Bladder microvascular endothelial cell (primary cell): ENCODE results near the gene FERMT3. TPM values are rescaled to one million over a fixed set of nuclear protein-coding genes. Genes with fewer than 3 reads are reported as not detected.

Experiments
- total RNA-seq: library from RNA; depleted of rRNA; stranded (reverse); fragments of >200 nt; gene quantifications from 2 replicates; pipeline ENCODE4 v1.2.3, GENCODE V29; 2014

The FERMT3 gene
- 2.8 and 6.4 TPM in 2 replicates for total RNA-seq

DNA sequence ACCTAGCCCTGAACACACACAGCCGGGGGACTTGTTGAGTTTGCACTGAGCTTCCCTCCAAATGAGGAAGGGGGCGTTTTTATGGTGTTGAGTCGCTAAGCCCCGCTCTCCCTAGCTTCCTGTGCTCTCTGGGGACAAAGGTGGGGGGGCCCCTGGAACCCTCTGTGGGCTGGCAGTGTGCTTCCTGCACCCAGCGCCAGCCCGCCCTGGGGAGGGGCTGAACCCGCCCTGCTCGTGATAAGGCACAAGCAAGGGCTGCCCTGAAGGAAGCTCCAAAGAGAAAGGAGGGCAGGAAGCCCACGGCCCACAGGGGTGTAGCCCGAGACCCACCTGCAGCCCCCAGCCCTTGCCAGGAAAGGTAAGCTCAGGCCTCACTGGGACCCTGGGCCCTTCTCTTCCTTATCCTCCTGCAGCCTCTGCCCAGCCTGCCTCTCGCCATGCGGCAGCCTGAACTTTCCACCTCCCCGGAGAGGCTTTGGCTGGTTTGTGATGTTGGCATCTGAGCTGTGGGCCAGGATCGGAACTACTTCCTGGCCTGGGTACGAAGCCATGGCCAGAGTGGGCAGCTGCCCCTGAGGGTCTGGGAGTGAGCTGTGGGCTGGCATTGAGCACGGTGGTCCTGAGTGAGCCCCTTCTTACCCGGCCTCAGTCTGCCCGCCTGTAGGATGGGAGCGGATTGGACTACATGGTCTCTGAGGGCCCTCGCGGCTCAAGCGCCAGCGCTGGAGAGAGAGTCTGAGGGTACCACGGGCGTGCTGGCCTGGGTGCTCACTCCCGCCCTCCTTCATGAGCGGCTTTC lies at the start of gene FERMT3:
FERMT3 (plus strand) TSS at position 265 of the 799 bp plus-strand sequence. CDS start 644 bp downstream, outside the sequence.

DNA sequence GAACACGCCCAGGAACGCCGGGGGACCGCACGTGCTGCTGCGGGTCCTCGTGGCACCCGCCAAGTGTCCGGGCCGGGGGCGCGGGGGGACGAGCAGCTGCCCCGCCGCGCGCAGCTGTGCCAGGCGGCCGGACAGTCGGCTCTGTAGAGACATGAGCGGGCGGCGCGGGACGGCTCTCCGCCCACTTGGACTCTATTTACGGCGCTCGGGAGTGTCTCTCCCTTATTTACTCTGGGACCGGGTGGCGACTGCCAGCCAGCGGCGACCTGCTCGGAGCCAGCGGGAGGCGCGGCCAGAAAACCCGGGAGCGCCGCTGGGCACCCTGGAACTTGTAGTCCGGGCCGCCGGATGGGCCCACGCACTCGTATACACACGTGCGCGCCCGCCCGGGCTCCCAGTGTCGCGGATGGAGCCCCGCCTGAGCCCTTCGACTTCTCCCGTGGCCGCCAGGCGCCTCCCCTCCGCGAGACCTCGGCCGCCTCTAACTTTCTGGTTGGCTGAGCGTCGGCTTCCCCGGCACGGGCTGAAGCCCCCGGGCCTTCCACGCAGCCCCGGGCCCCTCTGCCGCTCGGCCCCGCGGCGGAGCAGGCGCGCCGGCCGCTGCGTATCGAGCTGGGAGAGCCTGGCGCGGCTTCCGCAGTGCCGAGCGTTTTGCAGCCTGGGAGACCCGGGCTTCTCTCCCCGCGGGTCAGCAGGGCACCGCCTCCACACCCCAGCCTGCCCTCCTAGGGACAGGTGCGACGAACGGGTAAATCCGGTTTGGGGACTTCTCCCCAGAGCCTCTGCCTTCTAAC lies 40.5 kb upstream of the FERMT3 start, which contains the start of gene MACROD1:
MACROD1 (minus strand) TSS at position 272 of the 794 bp plus-strand sequence; CDS start at position 153, 119 bp downstream.

DNA sequence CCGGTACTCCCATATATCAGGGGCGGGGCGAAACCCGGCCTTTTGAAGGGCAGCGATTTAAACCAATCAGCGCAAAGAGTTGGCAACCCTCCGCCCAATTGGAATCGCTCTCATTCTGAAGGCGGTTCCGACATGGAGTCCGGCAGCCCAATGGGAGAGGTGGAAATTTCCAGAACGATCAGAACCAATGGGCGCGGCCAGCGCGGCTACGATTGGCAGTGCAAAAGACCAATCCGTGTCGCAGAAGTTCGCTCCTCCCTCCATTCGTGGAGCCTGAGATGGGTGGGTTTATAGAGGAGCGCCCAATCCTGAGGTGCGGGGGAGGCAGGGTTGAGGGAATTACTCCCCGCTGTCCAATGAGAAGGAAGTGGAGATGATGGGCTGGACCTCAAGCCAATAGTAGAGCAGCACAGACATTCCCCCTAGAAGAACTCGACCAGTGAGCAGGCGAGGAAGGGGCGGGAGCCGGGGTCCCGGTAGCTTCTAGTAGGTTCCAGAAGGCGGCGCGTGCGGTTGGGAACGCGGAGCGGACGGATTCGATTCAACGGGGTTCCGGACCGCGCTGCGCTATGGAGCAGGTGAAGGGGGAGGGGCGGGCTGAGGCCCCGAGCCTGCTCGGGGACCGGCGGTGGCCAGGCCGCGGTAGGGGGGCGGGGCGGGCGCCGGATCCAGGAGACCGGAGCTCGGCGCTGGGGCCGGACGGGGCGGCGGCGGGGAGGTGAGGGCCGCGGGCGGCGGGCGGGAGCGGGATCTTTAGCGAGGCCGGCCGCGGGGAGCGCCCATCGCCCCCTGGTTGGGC lies 20.6 kb upstream of the FERMT3 start, which contains the start of gene STIP1:
STIP1 (plus strand) TSS at position 479 of the 799 bp plus-strand sequence; CDS start at position 570, 91 bp downstream.

DNA sequence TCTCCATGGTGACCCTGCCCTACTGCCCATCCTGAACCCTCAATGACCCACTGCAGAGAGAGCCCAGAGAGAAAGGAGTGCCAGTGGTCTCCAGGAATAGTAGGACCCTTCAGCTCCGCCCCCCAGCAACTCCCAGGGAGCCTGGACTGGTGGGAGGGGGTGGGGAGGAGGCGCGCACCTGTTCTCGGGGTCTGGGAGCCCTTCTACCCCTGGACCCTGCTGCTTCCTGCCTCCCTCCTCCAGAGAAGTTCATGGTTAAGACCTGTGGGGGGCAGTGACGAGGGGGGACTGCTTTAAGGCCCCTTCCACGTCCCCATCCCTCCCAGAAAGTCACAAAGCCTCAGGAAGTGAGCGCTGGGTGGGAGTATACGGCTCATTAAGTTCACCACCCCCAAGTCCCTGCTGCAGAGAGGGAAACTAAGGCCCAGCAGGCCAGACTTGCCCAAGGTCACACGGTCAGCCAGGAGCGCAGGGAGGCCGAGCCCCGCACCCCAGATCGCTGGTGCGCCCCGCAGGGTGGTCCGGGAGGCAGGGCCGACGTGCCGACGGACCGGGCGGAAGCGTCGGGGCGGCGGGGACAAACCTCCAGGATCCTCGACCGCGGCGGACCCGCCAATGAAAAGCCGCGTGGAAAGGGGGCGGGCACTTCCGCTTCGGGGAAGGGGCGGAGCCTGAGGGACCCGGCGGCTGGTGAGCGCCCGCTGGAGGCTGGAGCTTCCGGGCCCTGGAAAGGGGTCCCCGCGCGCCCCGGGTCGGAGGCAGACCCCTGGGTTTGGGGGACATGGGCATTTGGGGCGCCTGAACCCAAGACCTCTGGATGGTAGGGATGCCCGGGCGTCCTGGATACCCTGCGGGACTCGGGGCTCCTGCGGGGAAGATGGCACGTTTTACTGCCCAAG lies 19.3 kb downstream of the FERMT3 start, which contains the start of the genes NUDT22 and TRPT1:
NUDT22 (plus strand) TSS at position 667 of the 899 bp plus-strand sequence. CDS start 379 bp downstream, outside the sequence.
TRPT1 (minus strand) TSS at position 579 of the 899 bp plus-strand sequence; CDS start at position 253, 326 bp downstream.

DNA sequence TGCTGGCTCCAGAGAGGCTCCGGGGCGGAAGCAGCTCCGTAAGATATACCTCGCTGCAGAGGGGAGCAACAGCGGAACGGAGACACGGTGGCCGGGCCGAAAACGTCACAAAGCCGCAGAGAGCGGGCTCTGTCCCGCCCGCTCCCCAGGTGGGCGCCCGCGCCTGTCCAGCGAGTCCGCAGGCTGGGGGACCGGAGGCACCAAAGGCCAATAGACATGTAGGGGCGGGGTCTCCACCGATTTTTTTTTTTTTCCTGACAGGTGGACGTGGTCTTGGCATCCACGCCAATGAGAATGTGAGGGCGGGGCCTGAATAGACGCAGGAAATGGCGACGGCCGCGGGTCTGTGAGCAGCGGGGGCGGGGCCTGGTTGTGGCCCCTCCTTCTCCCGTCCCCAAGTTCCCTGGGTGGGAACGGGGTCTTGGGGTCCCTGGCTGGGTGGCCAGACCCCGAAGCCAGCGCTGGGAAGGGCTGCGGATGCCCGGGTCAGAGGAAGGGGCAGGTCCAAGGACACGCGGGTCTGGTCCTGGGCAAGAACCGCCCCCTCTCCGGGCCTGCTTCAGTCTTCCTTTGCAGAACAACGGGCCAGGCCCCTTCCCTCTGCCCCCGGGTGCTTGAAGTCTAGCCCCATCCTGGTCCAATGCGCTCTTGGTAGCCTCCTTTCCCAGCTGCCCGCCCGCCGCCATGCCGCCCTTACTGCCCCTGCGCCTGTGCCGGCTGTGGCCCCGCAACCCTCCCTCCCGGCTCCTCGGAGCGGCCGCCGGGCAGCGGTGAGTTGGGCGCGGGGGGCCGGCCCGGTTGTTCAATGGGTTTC lies 23.9 kb downstream of the FERMT3 start, which contains the start of gene DNAJC4:
DNAJC4 (plus strand) TSS at position 378 of the 814 bp plus-strand sequence; CDS start at position 685, 307 bp downstream.

DNA sequence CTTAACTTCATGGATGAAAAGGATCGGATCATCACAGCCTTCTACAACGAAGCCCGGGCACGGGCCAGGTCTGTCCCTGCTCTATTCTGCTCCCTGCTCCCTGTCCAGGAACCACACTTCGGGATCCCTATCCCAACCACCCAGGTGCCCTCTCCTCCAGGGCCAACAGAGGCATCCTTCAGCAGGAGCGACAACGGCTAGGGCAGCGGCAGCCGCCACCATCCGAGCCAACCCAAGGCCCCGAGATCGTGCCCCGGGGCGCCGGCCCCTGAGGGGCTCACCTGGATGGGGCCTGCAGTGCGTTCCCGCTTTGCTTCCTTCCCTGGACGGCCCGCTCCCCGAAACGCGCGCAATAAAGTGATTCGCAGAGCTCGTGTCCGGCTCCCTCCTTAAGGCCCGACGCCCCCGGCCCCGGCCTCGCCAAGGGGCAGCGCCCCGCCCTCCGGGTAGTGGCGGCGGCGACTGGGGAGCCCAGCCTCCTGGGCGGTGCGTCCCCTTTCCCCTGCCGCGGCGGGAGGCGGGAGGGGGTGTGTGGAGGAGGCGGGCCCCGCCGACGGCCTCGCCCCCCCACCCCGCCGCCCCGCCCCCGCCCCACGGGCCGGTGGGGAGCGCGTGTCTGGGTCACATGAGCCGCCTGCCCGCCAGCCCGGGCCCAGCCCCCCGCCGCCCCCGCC lies 27.5 kb downstream of the FERMT3 start, which contains the start of gene VEGFB:
VEGFB (plus strand) TSS at position 672 of the 674 bp plus-strand sequence. CDS start 250 bp downstream, outside the sequence.

DNA sequence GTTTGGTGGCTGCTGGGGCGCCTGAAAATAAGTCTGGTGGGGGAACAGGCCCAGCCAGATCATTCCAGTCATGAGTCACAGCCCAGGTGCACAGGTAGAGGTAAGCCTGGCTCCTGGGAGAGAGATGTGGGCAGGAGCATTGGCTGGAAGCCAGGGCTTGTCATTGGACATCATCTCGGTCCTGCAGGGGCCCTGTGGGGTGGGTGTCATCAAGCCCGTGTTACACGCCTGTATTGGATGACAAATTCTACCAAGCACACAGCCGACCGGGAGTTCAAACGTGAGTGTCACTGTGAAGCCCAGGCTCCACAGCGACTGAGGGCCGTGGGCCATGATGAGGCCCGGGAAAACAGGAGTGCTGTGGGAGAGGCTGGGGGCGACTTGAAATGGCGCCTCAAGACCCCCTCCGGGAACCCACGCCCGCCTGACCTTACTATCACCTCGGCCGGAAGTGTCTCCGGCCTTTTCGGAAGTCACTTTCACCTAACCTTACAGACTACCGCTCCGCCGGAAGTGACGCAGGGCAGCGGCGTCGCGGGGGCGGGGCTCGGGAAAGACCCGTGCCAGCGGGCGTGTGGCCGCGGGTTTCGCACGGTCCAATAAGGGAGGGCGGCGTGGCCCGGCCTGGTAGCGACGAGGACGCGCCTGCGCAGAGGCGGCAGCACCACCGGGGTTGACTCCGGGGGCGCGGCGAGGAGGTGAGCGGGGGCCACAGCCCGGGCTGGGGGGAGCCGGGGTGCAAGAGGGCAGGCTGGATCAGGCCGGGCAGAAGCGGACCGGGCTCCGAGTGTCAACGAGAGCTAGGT lies 34.1 kb downstream of the FERMT3 start, which contains the start of gene FKBP2:
FKBP2 (plus strand) TSS at position 661 of the 806 bp plus-strand sequence. CDS start 1,293 bp downstream, outside the sequence.

DNA sequence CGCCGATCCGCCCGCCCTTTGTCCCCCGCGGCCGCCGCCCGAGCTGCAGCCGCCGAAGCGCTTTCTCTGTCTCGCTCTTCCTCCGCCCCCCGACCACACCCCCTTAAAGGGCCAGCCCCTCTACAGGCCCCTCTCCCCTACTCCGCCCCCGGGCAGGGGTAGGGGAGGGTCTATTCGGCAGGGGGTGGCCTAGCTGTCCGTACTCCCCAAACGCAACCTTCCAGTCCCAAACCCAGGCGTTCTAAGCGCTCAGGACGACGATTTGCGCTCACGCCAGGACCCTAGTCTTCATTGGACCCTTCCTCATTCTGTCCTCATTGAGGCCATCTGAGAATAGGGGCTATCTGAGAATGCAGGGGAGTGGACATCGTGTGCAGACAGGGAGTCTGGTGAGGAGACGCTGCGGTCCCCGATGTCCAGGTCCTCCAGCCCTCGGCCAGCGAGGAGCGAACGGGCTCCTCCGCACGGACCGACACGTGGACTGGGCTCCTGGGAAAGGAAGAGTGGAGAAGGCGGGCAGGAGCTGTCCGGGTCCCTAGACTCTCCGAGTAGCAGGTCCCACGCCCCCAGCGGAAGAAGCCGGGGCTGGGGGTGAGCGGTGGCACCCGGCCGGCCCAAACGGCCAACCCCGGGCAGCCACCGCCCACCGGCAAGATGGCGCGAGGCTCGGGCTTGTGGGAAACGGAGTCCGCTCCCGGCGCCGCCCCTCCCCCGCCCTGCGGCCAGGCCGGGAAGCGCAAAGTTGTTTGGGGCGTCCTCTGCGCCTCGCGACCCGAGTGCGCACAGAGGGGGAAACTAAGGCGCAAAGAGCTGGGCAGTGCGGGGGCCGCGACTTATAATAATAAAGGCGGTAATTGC lies 40.6 kb downstream of the FERMT3 start, which contains the start of gene PPP1R14B:
PPP1R14B (minus strand) TSS at position 73 of the 858 bp plus-strand sequence. CDS start 270 bp downstream, outside the sequence.

DNA sequence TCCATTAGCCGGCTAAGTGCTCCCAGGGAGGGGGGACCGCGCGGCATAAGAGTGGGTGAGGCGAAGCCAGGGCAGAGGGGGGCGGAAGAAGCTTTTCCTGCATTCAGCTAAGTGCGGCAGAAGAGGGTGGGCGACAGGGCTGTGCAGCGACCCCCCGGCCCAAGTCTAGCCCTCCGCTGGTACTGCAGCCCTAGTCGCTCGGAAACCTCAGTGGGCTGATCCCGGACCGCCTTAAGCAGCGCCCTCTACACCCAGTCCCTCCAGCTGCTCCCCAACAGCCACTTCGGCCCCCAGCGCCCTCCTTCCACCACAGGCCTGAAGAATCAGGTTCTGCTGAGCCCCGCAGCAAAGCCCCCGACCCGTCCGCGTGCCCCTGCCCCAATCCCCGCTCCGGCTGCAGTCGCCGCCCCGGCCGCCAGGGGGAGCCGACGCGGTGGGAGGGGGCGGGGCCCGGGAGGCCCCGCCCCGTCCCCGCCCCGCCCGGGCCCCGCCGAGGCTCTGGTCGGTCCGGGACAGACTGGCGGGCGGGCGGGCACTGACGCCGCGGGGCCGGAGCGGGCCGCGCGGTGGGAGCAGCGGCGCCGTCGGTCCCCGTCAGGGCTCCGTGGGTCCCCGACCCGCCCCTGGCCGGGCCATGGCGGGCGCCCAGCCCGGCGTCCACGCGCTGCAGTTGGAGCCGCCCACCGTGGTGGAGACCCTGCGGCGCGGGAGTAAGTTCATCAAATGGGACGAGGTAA lies 44.7 kb downstream of the FERMT3 start, which contains the start of gene PLCB3:
PLCB3 (plus strand) TSS at position 515 of the 737 bp plus-strand sequence; CDS start at position 635, 120 bp downstream.

Other genes starting within 250 kb of the FERMT3 start
- gene COX8A, start 232.1 kb upstream of the FERMT3 start, total RNA-seq: 202 and 382 TPM in 2 replicates
- gene OTUB1, start 220.3 kb upstream of the FERMT3 start, total RNA-seq: 46.6 and 50.3 TPM in 2 replicates
- not detected in 2 replicates for gene FLRT1, start 170.8 kb upstream of the FERMT3 start, total RNA-seq
- gene MACROD1, start 40.6 kb upstream of the FERMT3 start, total RNA-seq: 18.3 and 34.4 TPM in 2 replicates
- 135 and 189 TPM in 2 replicates for gene STIP1, start 20.6 kb upstream of the FERMT3 start, total RNA-seq
- 18.3 and 24.8 TPM in 2 replicates for gene TRPT1, start 19.5 kb downstream of the FERMT3 start, total RNA-seq
- 26.7 and 30.4 TPM in 2 replicates for gene NUDT22, start 19.6 kb downstream of the FERMT3 start, total RNA-seq
- 9.9 and 12.9 TPM in 2 replicates for gene DNAJC4, start 23.8 kb downstream of the FERMT3 start, total RNA-seq
- gene VEGFB, start 27.9 kb downstream of the FERMT3 start, total RNA-seq: 18.5 and 20.9 TPM in 2 replicates
- 53.8 and 53.9 TPM in 2 replicates for gene FKBP2, start 34.4 kb downstream of the FERMT3 start, total RNA-seq
- gene PPP1R14B, start 40.2 kb downstream of the FERMT3 start, total RNA-seq: 207 and 216 TPM in 2 replicates
- 31.7 and 45.7 TPM in 2 replicates for gene PLCB3, start 44.8 kb downstream of the FERMT3 start, total RNA-seq
- gene BAD, start 77.9 kb downstream of the FERMT3 start, total RNA-seq: 39.1 and 60.1 TPM in 2 replicates
- 6.5 and 17.1 TPM in 2 replicates for gene GPR137, start 79.1 kb downstream of the FERMT3 start, total RNA-seq
- gene KCNK4, start 84.6 kb downstream of the FERMT3 start, total RNA-seq: 0.25 TPM in 1 of 2 replicates, not detected in the other
- 0.49 TPM in 1 of 2 replicates, not detected in the other for gene CATSPERZ, start 93.6 kb downstream of the FERMT3 start, total RNA-seq
- 35.3 and 42.1 TPM in 2 replicates for gene ESRRA, start 98.8 kb downstream of the FERMT3 start, total RNA-seq
- gene TRMT112, start 110.8 kb downstream of the FERMT3 start, total RNA-seq: 174 and 263 TPM in 2 replicates
- 172 and 230 TPM in 2 replicates for gene PRDX5, start 111.4 kb downstream of the FERMT3 start, total RNA-seq
- 1.1 and 2.4 TPM in 2 replicates for gene CCDC88B, start 133.5 kb downstream of the FERMT3 start, total RNA-seq
- gene RPS6KA4, start 152.4 kb downstream of the FERMT3 start, total RNA-seq: 27.2 and 44.3 TPM in 2 replicates